Hematopoietic multipotent progenitor cell treated with erythropoietin and hydrocortisone succinate and interleukin-3 and kit ligand, for 15 days (in vitro differentiated cells): Measurements from ENCODE around the gene UBR7.
A peak's percentile ranks its signal among the peaks of the same experiment; 100 is the strongest.

Experiments used
- DNase-seq: peaks from one replicate; pipeline ENCODE4 v3.0.0-alpha.2; 2015; ENCODE audit warnings: low spot score

The UBR7 gene

GRCh38 chr14:93249128-93249831, 42.2 kb downstream of the UBR7 start:
- no peak for DNase-seq

- no peak for DNase-seq
Observed at GRCh38 chr14:93262446-93262845, 55.4 kb downstream of the UBR7 start.

DNA sequence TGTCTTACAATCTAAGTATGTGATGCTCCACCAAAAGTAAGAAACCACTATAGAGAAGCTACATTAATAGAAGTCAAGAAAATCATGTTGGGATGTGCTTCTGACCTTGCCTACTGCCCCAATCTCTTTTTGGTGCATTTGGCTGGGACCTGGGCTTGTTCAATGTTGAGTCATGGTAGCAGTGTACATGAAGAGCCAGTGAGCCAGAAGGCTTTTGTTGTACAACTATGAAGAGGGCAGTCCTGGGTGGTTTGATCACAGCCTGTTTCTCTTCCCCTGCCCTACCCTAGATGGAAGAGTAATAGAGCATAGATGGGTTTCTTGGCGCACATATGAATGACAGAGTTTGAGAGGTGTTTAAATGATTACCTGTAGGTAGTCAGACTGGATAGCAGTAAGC, 56.4 kb downstream of the UBR7 start:
- no peak for DNase-seq

- no peak for DNase-seq
Observed at GRCh38 chr14:93266127-93266526, 59.1 kb downstream of the UBR7 start.

DNA sequence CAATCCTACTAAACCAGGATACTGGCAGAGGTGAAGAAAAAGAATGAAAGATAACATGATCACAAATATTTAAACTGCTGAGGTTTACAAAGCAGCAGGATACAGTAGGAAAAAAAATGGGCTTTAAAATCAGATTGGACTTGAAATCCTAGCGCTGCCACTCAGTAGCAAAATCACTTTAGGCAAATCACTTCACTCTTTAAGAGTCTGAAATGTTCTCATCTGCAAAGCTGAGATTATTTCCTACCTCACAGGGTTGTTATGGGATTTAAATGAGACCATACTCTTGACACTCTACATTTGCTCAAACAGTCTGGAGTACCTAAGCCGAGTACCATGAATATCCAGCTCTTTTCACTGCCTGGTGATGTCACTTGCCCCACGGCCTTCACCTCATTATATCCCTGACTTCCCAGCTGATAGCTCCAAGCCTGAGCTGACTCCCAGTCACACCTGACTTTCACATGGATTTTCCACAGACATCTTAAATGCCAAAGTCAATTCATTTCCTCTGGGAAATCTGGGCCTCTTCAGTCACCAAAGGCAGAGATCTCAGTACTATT, 60.2 kb downstream of the UBR7 start:
- no peak for DNase-seq

- no peak for DNase-seq
Observed at GRCh38 chr14:93268406-93268805, 61.4 kb downstream of the UBR7 start.

- DNase-seq, result peak; percentile 14
Observed at GRCh38 chr14:93269341-93270068, 62.4 kb downstream of the UBR7 start.

- DNase-seq, result no peak
Observed at GRCh38 chr14:93271111-93271510, 64.1 kb downstream of the UBR7 start.

DNA sequence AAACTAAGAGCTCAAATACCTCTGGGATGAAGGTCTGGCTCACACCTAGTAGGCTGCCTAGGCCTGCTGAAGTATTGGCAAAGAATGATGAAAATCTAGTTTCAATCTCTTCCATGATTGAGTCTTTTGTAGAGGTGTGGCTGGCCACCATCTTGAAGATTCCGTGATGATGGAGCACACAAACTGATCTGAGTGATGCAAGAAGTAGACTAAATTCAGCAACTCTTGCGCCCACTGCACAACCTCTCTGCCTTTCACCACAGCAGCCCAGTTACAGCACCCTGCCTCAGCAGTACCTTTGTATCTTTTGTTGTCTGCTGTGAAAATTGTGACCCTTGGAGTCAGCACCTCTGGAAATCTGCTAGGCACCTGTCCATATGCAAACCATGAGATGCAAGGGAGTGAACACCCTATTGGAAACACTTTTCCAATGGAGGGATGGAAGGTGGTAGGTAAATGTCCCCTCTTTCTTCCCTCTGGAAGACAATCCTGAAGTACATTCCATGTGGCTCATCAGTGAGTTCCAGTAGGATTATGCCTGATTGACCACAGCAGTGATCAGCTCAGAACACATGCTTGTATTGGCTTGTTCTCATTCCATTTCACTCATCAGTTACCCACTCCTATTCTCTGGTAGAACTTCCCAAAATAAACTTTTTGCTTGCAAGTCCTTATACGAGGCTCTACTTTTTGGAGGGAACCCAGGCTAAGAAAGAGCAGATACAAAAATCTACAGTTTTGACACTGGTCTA, 67.2 kb downstream of the UBR7 start:
- no peak for DNase-seq

DNA sequence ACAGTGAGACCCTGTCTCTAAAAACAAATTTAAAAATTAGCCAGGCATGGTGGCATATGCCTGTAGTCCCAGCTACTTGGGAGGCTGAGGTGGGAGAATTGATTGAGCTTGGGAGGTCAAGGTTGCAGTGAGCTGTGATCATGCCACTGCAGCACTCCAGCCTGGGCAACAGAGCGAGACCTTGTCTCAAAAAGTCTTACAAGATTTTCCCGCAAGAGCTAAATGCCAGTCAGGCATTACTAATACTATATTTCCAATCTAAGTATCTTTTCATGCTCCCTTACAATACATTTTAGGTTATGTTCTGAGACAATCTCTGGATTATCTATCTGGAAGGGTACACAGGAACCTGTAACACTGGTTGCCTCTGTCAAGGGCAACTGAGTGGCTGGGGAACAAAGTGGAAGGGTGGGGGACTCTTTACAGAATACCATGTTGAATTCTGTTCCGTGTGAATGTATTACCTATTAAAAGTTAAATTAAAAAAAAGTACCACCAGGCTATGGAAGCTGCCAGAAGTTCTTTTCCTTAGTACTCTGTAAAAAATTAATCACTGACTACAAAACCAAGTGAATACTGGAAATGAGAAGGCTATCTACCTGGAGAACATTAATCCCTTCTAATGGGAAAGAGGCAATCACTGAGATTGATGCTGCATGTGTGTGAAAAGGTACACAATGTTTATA, 69.1 kb downstream of the UBR7 start:
- DNase-seq, result no peak
